ENCODE results near the gene FNIP2.

- no peak for TF ChIP-seq YY1 (IDR thresholded peaks at IDR 0.05; ENCODE audit: insufficient read depth, insufficient read length)
- TF ChIP-seq ZNF274 (IDR thresholded peaks at IDR 0.05; ENCODE audit: low read depth, low read length) = no peak
- TF ChIP-seq SUZ12 (IDR thresholded peaks at IDR 0.05; ENCODE audit: extremely low read depth, insufficient read depth, insufficient read length) = no peak
Observed at GRCh38 chr4:158915683-158916241, 146.9 kb downstream of the FNIP2 start.
